Rectal smooth muscle tissue (tissue), 1 donor: ENCODE measurements around the gene MAGED4.

Experiments used
- H3K27ac ChIP-seq: one replicate; pipeline ENCODE4 v1.7.0; 2013; ENCODE audit warnings: low read depth, low read length, inconsistent platforms
- H3K27me3 ChIP-seq: one replicate; pipeline ENCODE4 v1.7.0; 2013; ENCODE audit warnings: low read length; ENCODE audit not compliant: control insufficient read depth, insufficient read depth
- H3K36me3 ChIP-seq: one replicate; pipeline ENCODE4 v1.7.0; 2013; ENCODE audit warnings: low read length; ENCODE audit not compliant: control insufficient read depth, insufficient read depth
- H3K4me1 ChIP-seq: one replicate; pipeline ENCODE4 v1.7.0; 2013; ENCODE audit warnings: low read length; ENCODE audit not compliant: control insufficient read depth, insufficient read depth
- H3K4me3 ChIP-seq: one replicate; pipeline ENCODE4 v1.7.0; 2013; ENCODE audit warnings: low read length
- H3K9ac ChIP-seq: one replicate; pipeline ENCODE4 v1.7.0; 2013; ENCODE audit warnings: low read length

Gene MAGED4

GRCh38 chrX:52220936-52221335 lies 36.2 kb downstream of the MAGED4 start:
- Histone ChIP-seq H3K27me3 (no peaks in the 10 kb centered on the region), H3K9ac (no peak overlapping the region), H3K4me3 (no peak overlapping the region), H3K4me1 (no peaks in the 10 kb centered on the region), H3K27ac (no peak overlapping the region), H3K36me3 (no peaks in the 10 kb centered on the region)
